ENCODE data around the gene PGLYRP1.

The PGLYRP1 gene

DNA sequence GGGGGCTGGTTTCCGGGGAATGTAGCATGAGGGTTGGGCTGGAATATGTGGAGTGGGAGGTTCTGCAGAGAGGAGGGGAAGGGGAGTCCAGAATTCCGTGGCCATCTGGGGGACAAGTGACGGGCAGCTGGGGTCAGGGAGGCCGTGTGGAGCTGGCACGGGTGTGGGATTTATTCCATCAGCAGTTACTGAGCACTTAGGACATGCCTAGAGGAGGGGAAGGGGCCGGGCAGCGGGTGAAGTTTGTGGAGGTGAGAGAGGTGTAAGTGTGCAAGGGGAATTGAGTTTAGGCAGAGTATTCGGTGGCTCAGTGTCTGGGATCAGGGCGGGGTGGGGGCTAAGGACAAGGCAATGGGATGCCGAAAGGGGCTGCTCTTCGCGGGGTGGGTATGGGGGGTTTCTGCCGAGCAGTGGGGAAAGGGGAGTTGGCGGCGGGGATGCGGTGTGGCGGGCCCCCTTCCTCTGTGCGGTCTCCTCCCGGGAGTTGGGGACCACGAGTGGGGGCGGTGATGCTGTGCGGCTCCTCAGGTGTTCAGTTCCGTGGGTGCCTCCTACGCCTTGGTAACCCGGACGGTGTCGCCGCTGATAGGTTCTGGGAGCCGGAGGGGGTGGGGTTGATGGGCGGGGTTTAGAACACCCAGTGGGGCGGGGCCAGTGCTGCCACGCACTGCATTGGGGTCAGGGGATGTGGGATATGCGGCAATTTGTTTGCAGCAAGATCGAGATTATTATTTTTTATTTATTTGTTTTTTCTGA, 22.2 kb downstream of the PGLYRP1 start (continued):
- TF ChIP-seq PRDM10 (tag by site-specific recombination; IDR thresholded peaks at IDR 0.05) (peak; percentile 88), ZNF600 (tag by site-specific recombination; IDR thresholded peaks at IDR 0.05) (peak; percentile 20), SCRT2 (tag by site-specific recombination; IDR thresholded peaks at IDR 0.05) (peak; percentile 69; the same call in 1 of the 2 replicates), ZNF112 (tag by site-specific recombination; IDR thresholded peaks at IDR 0.05) (no peak), ZNF785 (tag by site-specific recombination; IDR thresholded peaks at IDR 0.05) (no peak), ZNF555 (tag by site-specific recombination; conservative IDR thresholded peaks at IDR 0.05) (no peak), ZFP69B (tag by site-specific recombination; IDR thresholded peaks at IDR 0.05) (no peak), SP2 (tag by site-specific recombination; IDR thresholded peaks at IDR 0.05) (peak; percentile 55), ZNF341 (tag by site-specific recombination; IDR thresholded peaks at IDR 0.05; ENCODE audit: low read depth) (no peak), ZBTB17 (tag by site-specific recombination; IDR thresholded peaks at IDR 0.05) (no peak), ZNF433 (tag by site-specific recombination; IDR thresholded peaks at IDR 0.05; ENCODE audit: low read depth) (no peak), ZNF239 (tag by site-specific recombination; IDR thresholded peaks at IDR 0.05) (no peak), ZNF155 (tag by site-specific recombination; IDR thresholded peaks at IDR 0.05) (no peak), GLIS1 (tag by site-specific recombination; IDR thresholded peaks at IDR 0.05) (no peak), YY2 (tag by site-specific recombination; IDR thresholded peaks at IDR 0.05) (no peak), KLF1 (tag by site-specific recombination; IDR thresholded peaks at IDR 0.05) (no peak), EGR2 (tag by site-specific recombination; IDR thresholded peaks at IDR 0.05; ENCODE audit: low read depth) (peak; percentile 63), KLF16 (tag by site-specific recombination; IDR thresholded peaks at IDR 0.05) (no peak; the same call in 1 of the 2 replicates)
- TF ChIP-seq, protein P1, sequence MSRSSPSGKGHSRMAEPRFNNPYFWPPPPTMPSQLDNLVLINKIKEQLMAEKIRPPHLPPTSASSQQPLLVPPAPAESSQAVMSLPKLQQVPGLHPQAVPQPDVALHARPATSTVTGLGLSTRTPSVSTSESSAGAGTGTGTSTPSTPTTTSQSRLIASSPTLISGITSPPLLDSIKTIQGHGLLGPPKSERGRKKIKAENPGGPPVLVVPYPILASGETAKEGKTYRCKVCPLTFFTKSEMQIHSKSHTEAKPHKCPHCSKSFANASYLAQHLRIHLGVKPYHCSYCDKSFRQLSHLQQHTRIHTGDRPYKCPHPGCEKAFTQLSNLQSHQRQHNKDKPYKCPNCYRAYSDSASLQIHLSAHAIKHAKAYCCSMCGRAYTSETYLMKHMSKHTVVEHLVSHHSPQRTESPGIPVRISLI (tag by site-specific recombination; IDR thresholded peaks at IDR 0.05), result no peak
- TF ChIP-seq, protein P2, sequence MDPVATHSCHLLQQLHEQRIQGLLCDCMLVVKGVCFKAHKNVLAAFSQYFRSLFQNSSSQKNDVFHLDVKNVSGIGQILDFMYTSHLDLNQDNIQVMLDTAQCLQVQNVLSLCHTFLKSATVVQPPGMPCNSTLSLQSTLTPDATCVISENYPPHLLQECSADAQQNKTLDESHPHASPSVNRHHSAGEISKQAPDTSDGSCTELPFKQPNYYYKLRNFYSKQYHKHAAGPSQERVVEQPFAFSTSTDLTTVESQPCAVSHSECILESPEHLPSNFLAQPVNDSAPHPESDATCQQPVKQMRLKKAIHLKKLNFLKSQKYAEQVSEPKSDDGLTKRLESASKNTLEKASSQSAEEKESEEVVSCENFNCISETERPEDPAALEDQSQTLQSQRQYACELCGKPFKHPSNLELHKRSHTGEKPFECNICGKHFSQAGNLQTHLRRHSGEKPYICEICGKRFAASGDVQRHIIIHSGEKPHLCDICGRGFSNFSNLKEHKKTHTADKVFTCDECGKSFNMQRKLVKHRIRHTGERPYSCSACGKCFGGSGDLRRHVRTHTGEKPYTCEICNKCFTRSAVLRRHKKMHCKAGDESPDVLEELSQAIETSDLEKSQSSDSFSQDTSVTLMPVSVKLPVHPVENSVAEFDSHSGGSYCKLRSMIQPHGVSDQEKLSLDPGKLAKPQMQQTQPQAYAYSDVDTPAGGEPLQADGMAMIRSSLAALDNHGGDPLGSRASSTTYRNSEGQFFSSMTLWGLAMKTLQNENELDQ (tag by site-specific recombination; IDR thresholded peaks at IDR 0.05; ENCODE audit: low read depth), result no peak

DNA sequence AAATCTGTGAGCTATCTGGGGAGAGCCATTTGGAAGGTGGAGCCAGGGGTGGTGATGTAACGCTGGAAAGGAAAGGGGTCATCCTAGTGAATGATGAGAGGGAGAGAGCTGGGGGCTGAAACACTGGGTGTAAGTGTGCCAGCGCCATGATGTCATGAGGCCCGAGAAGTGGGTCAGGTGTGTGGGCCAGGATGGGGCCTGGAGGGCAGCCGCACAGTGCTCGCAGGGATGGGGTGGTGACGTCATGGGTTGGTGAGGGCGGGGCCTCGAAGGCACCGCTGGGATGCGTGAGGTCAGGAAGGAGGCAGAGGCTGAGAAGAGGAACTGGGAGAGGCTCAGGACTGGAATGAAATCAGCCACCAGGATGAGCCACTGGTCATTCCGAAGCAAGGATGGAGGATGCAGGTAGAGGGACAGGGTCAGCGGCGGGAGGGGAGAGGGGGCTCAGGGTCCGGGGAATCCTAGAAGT, 23.2 kb downstream of the PGLYRP1 start:
- ChIA-PET POLR2A (interaction anchor here (0.7 to 1.1 kb wide), 2 partner anchors 15 to 51 kb away, joined by 3 to 5 read pairs; no protein-coding TSS in a partner anchor), CTCF (interaction anchor here (0.6 kb wide), 2 partner anchors 842 to 1132 kb away, joined by 5 to 6 read pairs; no protein-coding TSS in a partner anchor)
- Histone ChIP-seq H3K4me3 (ENCODE audit: low read depth, low read length) (peak overlapping the region; percentile 4; the same call in 1 of the 2 replicates), H3K4me1 (ENCODE audit: control insufficient read depth, insufficient read depth, low read length) (peaks cover 13% of the 10 kb centered on the region), H3K9me3 (ENCODE audit: control insufficient read depth, insufficient read depth, low read depth, low read length) (no peaks in the 10 kb centered on the region), H3K36me3 (ENCODE audit: control insufficient read depth in 2 of 2, insufficient read depth in 1 of 2, low read length in 2 of 2) (peaks cover 4 to 9% of the 10 kb centered on the region in 2 experiments; a peak in 2 of 3 replicates), H3K27ac (ENCODE audit: extremely low read depth, low read depth, low read length) (no peak overlapping the region)
- TF ChIP-seq ZNF518A (tag by site-specific recombination; conservative IDR thresholded peaks at IDR 0.05; ENCODE audit: low read depth) (0 out of 2 replicates have a peak, but pooled peaks have one; percentile 23), ZNF341 (tag by site-specific recombination; IDR thresholded peaks at IDR 0.05; ENCODE audit: low read depth) (no peak), MEIS1 (CRISPR knock-in tag; IDR thresholded peaks at IDR 0.05; ENCODE audit: borderline replicate concordance) (no peak)

Measured in HEK293 (cell line).